A673 (cell line): ENCODE data around the gene GPR37L1. TPM values are rescaled to one million over a fixed set of nuclear protein-coding genes. Genes with fewer than 3 reads are reported as not detected.

ENCODE experiments used
- BruUV-seq: library from RNA; stranded (reverse); fragments of 400-500 nt; replicated peaks from 2 replicates; lab custom pipeline; 2021; lab: Mats Ljungman, UMichigan
- CTCF ChIA-PET: fragments of 300-600 bp; sonication (Branson Sonifier 250); formaldehyde crosslinking; loops from one replicate; lab custom pipeline; 2022; ENCODE audit warnings: antibody characterized with exemption; lab: Charles Lee
- POLR2A ChIA-PET: fragments of 300-600 bp; sonication (Branson Sonifier 250); formaldehyde crosslinking; loops from one replicate; lab custom pipeline; 2022; ENCODE audit warnings: antibody characterized with exemption; ENCODE audit not compliant: low non-redundant PET; lab: Charles Lee
- DNase-seq: peaks from one replicate; pipeline ENCODE4 v3.0.0-alpha.2; 2015; ENCODE audit warnings: low spot score
- H3K27ac ChIP-seq: fragments of 200-600 bp; sonication (generic); 2 replicates; pipeline ENCODE4 v1.5.1; 2016; ENCODE audit warnings: mixed run types, low read depth, mild to moderate bottlenecking, mixed read lengths, antibody characterized with exemption, low read length; ENCODE audit not compliant: poor library complexity, severe bottlenecking
- H3K27me3 ChIP-seq: fragments of 200-600 bp; sonication (generic); replicated peaks from 2 replicates; pipeline ENCODE4 v1.6.1; 2017; ENCODE audit warnings: mixed run types, low read depth, mild to moderate bottlenecking, mixed read lengths, antibody characterized with exemption, low read length; ENCODE audit not compliant: insufficient read depth, poor library complexity
- H3K36me3 ChIP-seq: fragments of 200-600 bp; sonication (generic); 2 replicates; pipeline ENCODE4 v1.6.1; 2016; ENCODE audit warnings: mixed run types, mild to moderate bottlenecking, mixed read lengths, antibody characterized with exemption, low read length; ENCODE audit not compliant: insufficient read depth, poor library complexity, severe bottlenecking
- H3K4me1 ChIP-seq: fragments of 200-600 bp; sonication (generic); 2 replicates; pipeline ENCODE4 v1.6.1; 2017; ENCODE audit warnings: mixed run types, mild to moderate bottlenecking, mixed read lengths, antibody characterized with exemption, low read length; ENCODE audit not compliant: insufficient read depth, poor library complexity, severe bottlenecking
- H3K4me3 ChIP-seq: fragments of 200-600 bp; sonication (generic); 2 replicates; pipeline ENCODE4 v1.5.1; 2016; ENCODE audit warnings: low read depth, mixed run types, mild to moderate bottlenecking, mixed read lengths, low read length; ENCODE audit not compliant: poor library complexity, severe bottlenecking
- H3K9me3 ChIP-seq: fragments of 200-600 bp; sonication (generic); 2 replicates; pipeline ENCODE4 v1.6.1; 2016; ENCODE audit warnings: mixed run types, low read depth, mild to moderate bottlenecking, mixed read lengths, antibody characterized with exemption, low read length; ENCODE audit not compliant: poor library complexity, severe bottlenecking
- EZH2 ChIP-seq: fragments of 200-600 bp; sonication (generic); IDR thresholded peaks from 2 replicates; pipeline ENCODE4 v1.6.1; 2017; ENCODE audit warnings: borderline replicate concordance, low read depth, mild to moderate bottlenecking, mixed read lengths, antibody characterized with exemption, low read length; ENCODE audit not compliant: poor library complexity, severe bottlenecking
- intact Hi-C: fragments of 100-400 bp; cut with micrococcal nuclease; formaldehyde crosslinking; loops from one replicate; pipeline ENCODE4 v1.10.0; 2022; ENCODE audit not compliant: unreplicated experiment
- total RNA-seq: library from RNA; stranded (reverse); gene quantifications from 2 replicates; pipeline ENCODE4 v1.2.3, GENCODE V29; 2021
- TF ChIP-seq, protein P1 (sequence below): fragments of 300-800, 200-600 bp; sonication (generic); conservative IDR thresholded peaks from 2 replicates; pipeline ENCODE4 v1.5.1; 2017; ENCODE audit warnings: low read depth, mild to moderate bottlenecking, antibody characterized with exemption, low read length, moderate library complexity, mixed read lengths

The GPR37L1 gene
- total RNA-seq, 1 experiment from 2014 or later: not detected

DNA sequence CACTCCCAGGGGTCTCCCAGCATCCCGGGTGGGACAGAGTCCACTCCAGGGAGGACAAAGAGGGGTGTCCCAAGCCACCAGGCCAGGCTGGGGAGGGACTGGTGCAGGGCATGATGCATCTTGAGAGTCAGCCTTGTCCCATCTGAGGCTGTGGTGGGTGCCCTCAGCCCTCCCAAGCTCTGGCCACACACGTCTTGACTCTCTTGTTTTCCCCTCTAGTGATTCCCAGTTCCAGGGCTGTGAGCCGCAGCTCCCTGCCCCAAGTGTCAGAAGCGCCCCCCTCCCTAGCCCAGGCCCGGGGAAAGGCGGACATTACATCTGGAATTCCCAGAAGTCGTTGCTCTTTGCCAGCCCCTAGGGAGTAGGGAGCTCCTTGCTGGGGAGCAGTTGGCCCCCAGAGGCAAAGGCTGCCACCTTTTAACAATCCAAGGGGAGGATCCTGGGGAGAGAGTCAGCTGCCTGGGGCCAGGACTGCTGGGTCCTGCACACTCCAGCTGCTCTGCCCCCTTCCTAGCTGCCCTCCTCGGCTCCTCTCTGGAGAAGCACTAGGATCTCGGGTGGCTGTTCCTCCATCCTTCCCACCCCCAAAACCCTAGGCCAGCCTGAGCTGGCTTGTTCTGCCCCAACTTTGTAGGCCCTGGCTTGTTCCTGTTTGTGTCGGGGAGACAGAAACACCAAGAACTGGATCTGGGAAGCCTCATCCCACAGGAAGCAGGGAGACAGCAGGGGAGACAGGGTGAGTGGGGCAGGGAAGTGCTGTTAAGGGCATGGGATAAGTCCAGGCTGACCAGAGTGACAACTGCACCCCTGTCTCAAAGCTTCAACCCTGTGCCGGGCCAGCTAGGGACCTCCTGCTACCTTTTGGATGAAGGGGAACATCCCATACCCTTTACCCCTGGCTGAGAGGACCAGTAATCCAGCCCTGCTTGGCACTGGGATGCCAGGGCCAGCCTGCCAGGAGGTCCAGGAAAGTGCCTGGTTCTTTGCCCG lies 40.9 kb downstream of the GPR37L1 start:
- Histone ChIP-seq H3K27ac (no peak overlapping the region), H3K9me3 (no peaks in the 10 kb centered on the region), H3K4me3 (no peak overlapping the region), H3K4me1 (peaks cover 26% of the 10 kb centered on the region), H3K36me3 (no peaks in the 10 kb centered on the region), H3K27me3 (no peaks in the 10 kb centered on the region)
- ChIA-PET CTCF (interaction anchor here (1.1 kb wide), 1 partner anchor 9 kb away, joined by 3 read pairs; no protein-coding TSS in a partner anchor), POLR2A (no interaction called here)
- BruUV-seq: no TSS peak
- TF ChIP-seq EZH2: no peak
- TF ChIP-seq, protein P1, sequence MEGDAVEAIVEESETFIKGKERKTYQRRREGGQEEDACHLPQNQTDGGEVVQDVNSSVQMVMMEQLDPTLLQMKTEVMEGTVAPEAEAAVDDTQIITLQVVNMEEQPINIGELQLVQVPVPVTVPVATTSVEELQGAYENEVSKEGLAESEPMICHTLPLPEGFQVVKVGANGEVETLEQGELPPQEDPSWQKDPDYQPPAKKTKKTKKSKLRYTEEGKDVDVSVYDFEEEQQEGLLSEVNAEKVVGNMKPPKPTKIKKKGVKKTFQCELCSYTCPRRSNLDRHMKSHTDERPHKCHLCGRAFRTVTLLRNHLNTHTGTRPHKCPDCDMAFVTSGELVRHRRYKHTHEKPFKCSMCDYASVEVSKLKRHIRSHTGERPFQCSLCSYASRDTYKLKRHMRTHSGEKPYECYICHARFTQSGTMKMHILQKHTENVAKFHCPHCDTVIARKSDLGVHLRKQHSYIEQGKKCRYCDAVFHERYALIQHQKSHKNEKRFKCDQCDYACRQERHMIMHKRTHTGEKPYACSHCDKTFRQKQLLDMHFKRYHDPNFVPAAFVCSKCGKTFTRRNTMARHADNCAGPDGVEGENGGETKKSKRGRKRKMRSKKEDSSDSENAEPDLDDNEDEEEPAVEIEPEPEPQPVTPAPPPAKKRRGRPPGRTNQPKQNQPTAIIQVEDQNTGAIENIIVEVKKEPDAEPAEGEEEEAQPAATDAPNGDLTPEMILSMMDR: no peak
- no peak for DNase-seq
- intact Hi-C loops: no loop called here

DNA sequence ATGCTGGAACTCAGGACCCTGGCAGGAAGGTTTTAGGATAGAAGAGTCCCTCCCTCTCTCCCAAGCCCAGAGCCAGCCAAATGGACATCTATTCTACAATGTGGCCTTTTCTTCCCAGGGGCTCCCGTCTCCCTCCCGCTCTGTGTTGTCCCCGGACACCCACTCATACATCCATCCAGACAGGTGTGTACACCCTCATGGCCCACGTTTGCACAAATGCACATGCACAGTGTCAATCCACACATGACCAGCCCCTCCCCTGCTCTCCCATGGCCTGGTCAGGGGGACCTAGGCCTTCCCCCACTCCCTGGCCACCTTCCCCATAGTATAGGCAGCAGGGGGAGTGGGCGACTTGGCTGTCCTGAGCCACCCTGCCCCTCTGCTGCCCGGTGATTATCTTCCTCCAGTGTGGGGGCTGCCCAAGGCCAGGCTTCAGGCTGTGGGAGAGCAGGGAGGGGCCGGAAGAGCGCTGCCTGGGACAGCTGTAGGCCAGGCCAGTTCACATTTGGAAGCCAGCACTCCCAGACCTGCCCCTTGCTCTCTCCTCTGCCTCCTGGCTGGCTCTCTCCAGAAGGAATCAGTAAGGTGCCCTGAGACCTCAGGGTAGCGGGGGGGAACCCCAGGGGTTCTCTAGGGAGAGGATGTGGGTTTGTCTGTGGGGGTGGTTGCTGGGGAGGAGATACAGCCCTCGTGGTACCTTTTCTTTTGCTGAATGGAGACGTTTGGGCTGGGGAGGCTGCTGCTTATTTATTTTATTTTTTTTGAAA lies 41.7 kb downstream of the GPR37L1 start:
- Histone ChIP-seq H3K4me3 (no peak overlapping the region), H3K27me3 (no peaks in the 10 kb centered on the region), H3K27ac (no peak overlapping the region), H3K4me1 (peaks cover 26% of the 10 kb centered on the region), H3K9me3 (no peaks in the 10 kb centered on the region), H3K36me3 (no peaks in the 10 kb centered on the region)
- intact Hi-C loops: no loop called here
- CTCF ChIA-PET: no interaction called here
- no TSS peak for BruUV-seq
- POLR2A ChIA-PET: no interaction called here
- DNase-seq: no peak
- TF ChIP-seq, protein P1: no peak
- no peak for TF ChIP-seq EZH2

DNA sequence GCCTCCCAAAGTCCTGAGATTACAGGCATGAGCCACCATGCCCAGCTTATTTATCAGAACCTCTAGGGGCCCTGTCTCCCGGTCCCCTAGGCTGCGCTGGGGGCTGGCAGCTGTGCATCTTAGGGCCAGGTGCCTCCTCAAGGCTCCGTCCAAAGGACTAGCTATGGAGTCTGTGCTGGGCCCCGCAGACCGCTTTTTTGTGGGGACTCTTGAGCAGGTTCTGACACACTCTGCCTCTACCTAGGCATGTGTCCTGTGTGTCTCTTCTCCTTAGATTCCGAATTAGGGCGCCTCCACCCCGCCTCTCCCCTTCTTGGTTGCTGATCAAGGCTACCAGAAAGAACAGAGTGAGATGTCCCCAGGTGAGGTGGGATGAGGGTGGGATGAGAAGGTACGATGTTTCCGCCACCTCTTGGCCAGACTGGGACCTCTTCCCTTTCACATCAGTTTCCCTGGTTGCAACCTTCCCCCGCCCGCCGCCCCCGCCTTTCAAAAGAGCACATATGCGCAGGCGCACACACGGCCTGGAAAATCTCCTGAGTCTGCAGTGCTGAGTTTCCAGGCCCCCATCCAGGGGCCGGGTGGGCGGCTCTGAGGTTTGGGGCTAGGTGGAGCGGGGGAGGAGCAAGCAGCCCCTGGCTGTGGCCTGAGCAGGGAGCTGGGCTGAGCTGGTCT lies 42.7 kb downstream of the GPR37L1 start:
- BruUV-seq: no TSS peak
- Histone ChIP-seq H3K4me1 (peaks cover 19% of the 10 kb centered on the region), H3K4me3 (no peak overlapping the region), H3K36me3 (no peaks in the 10 kb centered on the region), H3K9me3 (no peaks in the 10 kb centered on the region), H3K27me3 (no peaks in the 10 kb centered on the region), H3K27ac (no peak overlapping the region)
- ChIA-PET POLR2A (no interaction called here), CTCF (no interaction called here)
- no peak for DNase-seq
- TF ChIP-seq, protein P1: no peak
- TF ChIP-seq EZH2: no peak
- intact Hi-C loops: no loop called here
